H1 (cell line): ENCODE measurements around the gene RFX3. TPM values are rescaled to one million over a fixed set of nuclear protein-coding genes. Genes with fewer than 3 reads are reported as not detected.

Experiments
- CTCF ChIA-PET: fragments of 300-600 bp; sonication (Branson Sonifier 250); formaldehyde crosslinking; loops from one replicate; lab custom pipeline; 2021; ENCODE audit not compliant: partially characterized antibody; lab: Charles Lee
- POLR2A ChIA-PET: fragments of 300-600 bp; sonication (Branson Sonifier 250); formaldehyde crosslinking; loops from one replicate; lab custom pipeline; 2021; ENCODE audit warnings: inconsistent platforms; ENCODE audit not compliant: partially characterized antibody; lab: Charles Lee
- DNase-seq, 2 experiments: peaks; one replicate each; pipeline versions ENCODE4 v3.0.0 to v3.0.0-alpha.2; 2010 to 2022; ENCODE audit warnings: low spot score in 2 of 2, low read depth in 1 of 2, mixed read lengths in 1 of 2
- FAIRE-seq: peaks from 2 replicates; lab custom pipeline; 2011; peaks lifted over from hg19 to GRCh38; lab: Jason Lieb, UNC
- H2AFZ ChIP-seq: 2 replicates; pipeline ENCODE4 v1.8.1; 2012; ENCODE audit warnings: low read length, inconsistent platforms
- H2AK5ac ChIP-seq: 2 replicates; pipeline ENCODE4 v1.6.1; 2013; ENCODE audit warnings: low read depth, low read length
- H2BK120ac ChIP-seq: replicated peaks from 2 replicates; pipeline ENCODE3; 2013; ENCODE audit warnings: low read depth, low read length, inconsistent platforms
- H2BK12ac ChIP-seq: 2 replicates; pipeline ENCODE4 v1.6.1; 2013; ENCODE audit warnings: low read depth, low read length
- H2BK15ac ChIP-seq: 2 replicates; pipeline ENCODE4 v1.6.1; 2013; ENCODE audit warnings: low read length
- H2BK20ac ChIP-seq: 2 replicates; pipeline ENCODE4 v1.6.1; 2013; ENCODE audit warnings: low read length
- H2BK5ac ChIP-seq: 2 replicates; pipeline ENCODE4 v1.6.1; 2013; ENCODE audit warnings: low read depth, low read length
- H3K14ac ChIP-seq: 2 replicates; pipeline ENCODE4 v1.6.1; 2013; ENCODE audit warnings: inconsistent platforms; ENCODE audit not compliant: insufficient read length
- H3K18ac ChIP-seq: 2 replicates; pipeline ENCODE4 v1.6.1; 2013; ENCODE audit warnings: low read length; ENCODE audit errors: extremely low read depth
- H3K23ac ChIP-seq: 2 replicates; pipeline ENCODE4 v1.6.1; 2013; ENCODE audit warnings: inconsistent platforms; ENCODE audit not compliant: insufficient read length
- H3K23me2 ChIP-seq: 2 replicates; pipeline ENCODE4 v1.6.1; 2013; ENCODE audit warnings: low read depth, low read length
- H3K27ac ChIP-seq: 2 replicates; pipeline ENCODE4 v1.6.1; 2011; ENCODE audit warnings: low read depth, low read length, inconsistent platforms
- H3K27me3 ChIP-seq, 4 experiments: replicated peaks in 1 of 4; 1 replicate in 1 of 4; 2 replicates in 3 of 4; pipeline versions ENCODE4 v1.6.1 to v1.8.1; 2011 to 2013; ENCODE audit warnings: low read length in 3 of 4, mild to moderate bottlenecking in 3 of 4, inconsistent platforms in 2 of 4, mixed read lengths in 2 of 4, moderate library complexity in 1 of 4; ENCODE audit not compliant: control insufficient read depth in 3 of 4, insufficient read depth in 3 of 4; ENCODE audit errors: extremely low read depth in 1 of 4
- H3K36me3 ChIP-seq, 4 experiments: 2 replicates each; pipeline versions ENCODE4 v1.6.1 to v1.8.1; 2011 to 2013; ENCODE audit warnings: mild to moderate bottlenecking in 4 of 4, low read length in 3 of 4, moderate library complexity in 2 of 4, control low read depth in 1 of 4, inconsistent platforms in 1 of 4; ENCODE audit not compliant: insufficient read depth in 4 of 4, control insufficient read depth in 2 of 4
- H3K4ac ChIP-seq: replicated peaks from 2 replicates; pipeline ENCODE3; 2013; ENCODE audit warnings: low read length, low read depth, mixed read lengths, inconsistent platforms; ENCODE audit not compliant: insufficient read length
- H3K4me1 ChIP-seq, 4 experiments: replicated peaks in 1 of 4; 1 replicate in 1 of 4; 2 replicates in 3 of 4; pipeline versions ENCODE4 v1.6.1 to v1.8.1; 2011 to 2013; ENCODE audit warnings: low read length in 3 of 4, inconsistent platforms in 2 of 4, mixed read lengths in 1 of 4; ENCODE audit not compliant: insufficient read depth in 4 of 4, control insufficient read depth in 3 of 4
- H3K4me2 ChIP-seq, 2 experiments: 2 replicates each; pipeline versions ENCODE4 v1.6.1 to v1.8.1; 2011 to 2013; ENCODE audit warnings: low read depth in 2 of 2, low read length in 2 of 2, control low read depth in 1 of 2, inconsistent platforms in 1 of 2, mild to moderate bottlenecking in 1 of 2; ENCODE audit not compliant: insufficient read depth in 1 of 2
- H3K4me3 ChIP-seq, 4 experiments: fragments of 200-600, 300-600 bp in 1 of 4; sonication (generic), shearing (Covaris generic), sonication (Bioruptor Twin) in 1 of 4; 2 replicates each; pipeline versions ENCODE4 v1.5.1 to v1.8.1; 2011 to 2016; ENCODE audit warnings: low read length in 4 of 4, low read depth in 3 of 4, control low read depth in 2 of 4, inconsistent platforms in 2 of 4, mild to moderate bottlenecking in 2 of 4, mixed read lengths in 1 of 4, moderate library complexity in 1 of 4; ENCODE audit not compliant: insufficient read depth in 2 of 4; ENCODE audit errors: extremely low read depth in 1 of 4
- H3K56ac ChIP-seq: replicated peaks from 2 replicates; pipeline ENCODE3; 2013; ENCODE audit warnings: low read depth, mild to moderate bottlenecking, mixed read lengths, low read length, inconsistent platforms; ENCODE audit not compliant: insufficient read length
- H3K79me1 ChIP-seq: 2 replicates; pipeline ENCODE4 v1.6.1; 2013; ENCODE audit warnings: low read depth, low read length, control low read depth
- H3K79me2 ChIP-seq, 2 experiments: 2 replicates each; pipeline versions ENCODE4 v1.6.1 to v1.8.1; 2012 to 2013; ENCODE audit warnings: low read length in 2 of 2, mild to moderate bottlenecking in 2 of 2, inconsistent platforms in 1 of 2; ENCODE audit not compliant: insufficient read depth in 2 of 2, control insufficient read depth in 1 of 2
- H3K9ac ChIP-seq, 4 experiments: replicated peaks in 1 of 4; 1 replicate in 1 of 4; 2 replicates in 3 of 4; pipeline versions ENCODE4 v1.6.1 to v1.8.1; 2011 to 2013; ENCODE audit warnings: low read depth in 3 of 4, low read length in 3 of 4, control low read depth in 2 of 4, mild to moderate bottlenecking in 2 of 4, moderate library complexity in 2 of 4, inconsistent platforms in 1 of 4; ENCODE audit errors: extremely low read depth in 1 of 4
- H3K9me3 ChIP-seq, 2 experiments: 2 replicates each; pipeline versions ENCODE4 v1.6.1 to v1.8.1; 2012 to 2013; ENCODE audit warnings: mild to moderate bottlenecking in 2 of 2, moderate library complexity in 2 of 2, control low read depth in 1 of 2, inconsistent platforms in 1 of 2, low read depth in 1 of 2, low read length in 1 of 2, mixed read lengths in 1 of 2; ENCODE audit not compliant: insufficient read depth in 2 of 2
- H4K20me1 ChIP-seq, 2 experiments: replicated peaks in 1 of 2; 2 replicates each; pipeline versions ENCODE3 to v1.8.1; 2011 to 2013; ENCODE audit warnings: inconsistent platforms in 2 of 2, low read length in 2 of 2, mild to moderate bottlenecking in 1 of 2; ENCODE audit not compliant: insufficient read depth in 2 of 2, control insufficient read depth in 1 of 2
- H4K5ac ChIP-seq: 2 replicates; pipeline ENCODE4 v1.6.1; 2013; ENCODE audit warnings: low read length, low read depth, mixed read lengths, inconsistent platforms; ENCODE audit not compliant: insufficient read length
- H4K8ac ChIP-seq: 2 replicates; pipeline ENCODE4 v1.8.0; 2013; ENCODE audit warnings: mild to moderate bottlenecking, moderate library complexity, low read length, inconsistent platforms; ENCODE audit not compliant: insufficient read depth; ENCODE audit errors: extremely low read depth
- H4K91ac ChIP-seq: replicated peaks from 2 replicates; pipeline ENCODE3; 2013; ENCODE audit warnings: low read length, mixed read lengths, inconsistent platforms; ENCODE audit not compliant: insufficient read length
- BACH1 ChIP-seq: IDR thresholded peaks from 2 replicates; pipeline ENCODE4 v1.6.1; 2012; ENCODE audit warnings: low read length, improper control_type of control experiment
- HDAC6 ChIP-seq: IDR thresholded peaks from one replicate; pipeline ENCODE4 v1.7.1; 2012; ENCODE audit warnings: low read depth, mild to moderate bottlenecking, inconsistent platforms, low read length, moderate library complexity
- TEAD4 ChIP-seq: IDR thresholded peaks from 2 replicates; pipeline ENCODE4 v1.6.1; 2012; ENCODE audit warnings: low read depth, low read length, inconsistent platforms, mixed read lengths
- WGBS, 2 experiments: shearing (Covaris generic) in 1 of 2; methylation state at CpG; one replicate each; pipeline versions ENCODE4 v1.1.6 to v1.1.7; 2013 to 2015; ENCODE audit warnings: low lambda C conversion rate in 2 of 2, mixed read lengths in 2 of 2, inconsistent platforms in 1 of 2, low coverage in 1 of 2, missing lambda C conversion rate in 1 of 2; ENCODE audit not compliant: insufficient replicate concordance in 2 of 2, insufficient coverage in 1 of 2, insufficient read length in 1 of 2; ENCODE audit errors: extremely low coverage in 1 of 2, missing lambda C conversion rate in 1 of 2; 5-methylcytosine and 5-hydroxymethylcytosine counted together
- polyA plus RNA-seq, 7 experiments: library from polyadenylated mRNA; depleted of rRNA in 3 of 7; stranded (reverse) in 5 of 7; unstranded in 2 of 7; fragments of >200 nt in 5 of 7; fragments of 200-250 nt in 2 of 7; gene quantifications; 1 replicate in 5 of 7; 2 replicates in 1 of 7; 4 replicates in 1 of 7; pipeline versions ENCODE4 v1.2.1 to v1.2.3, GENCODE V29; 2011 to 2013; ENCODE audit warnings: missing spikeins in 2 of 7, mixed read lengths in 2 of 7
- total RNA-seq: library from RNA; stranded (reverse); fragmentation: NEBNext Ultra II Directional; extraction: Animal tissue kit (Norgen Biotek cat#: 25700); gene quantifications from 2 replicates; pipeline ENCODE4 v1.2.1, GENCODE V29; 2021

Gene RFX3
- total and polyA plus RNA-seq, 2 of the 8 experiments (the other 6 are each of a cell fraction or from before 2014, with no cell fraction given), result 4.9 to 22.6 TPM

GRCh38 chr9:3299872-3300271 lies 225.9 kb downstream of the RFX3 start:
- FAIRE-seq, result no peak
- no peaks in the 10 kb centered on the region for H3K79me2 ChIP-seq

More at GRCh38 chr9:3299872-3300271, 225.9 kb downstream of the RFX3 start:
- H3K18ac ChIP-seq, result no peak overlapping the region
- no peak overlapping the region for H2BK15ac ChIP-seq
- no peaks in the 10 kb centered on the region for H3K79me1 ChIP-seq
- H2BK120ac ChIP-seq, result no peak overlapping the region
- WGBS, 2 experiments, result 93% methylated on average over 2 of the region's 2 CpGs; no CpG with 5 or more reads in 1 of the 2 experiments
- no peak overlapping the region for H4K91ac ChIP-seq
- no peak overlapping the region for H3K27ac ChIP-seq
- ChIA-PET POLR2A (no interaction called here), CTCF (interaction anchor here (0.7 kb wide), 1 partner anchor 85 kb away, joined by 3 read pairs; no protein-coding TSS in a partner anchor)
- no peak overlapping the region for H4K5ac ChIP-seq
- H3K9ac ChIP-seq, result no peak overlapping the region
- H3K36me3 ChIP-seq, result no peaks in the 10 kb centered on the region
- H2BK5ac ChIP-seq, result no peak overlapping the region
- no peak overlapping the region for H3K14ac ChIP-seq
- no peak overlapping the region for H3K4me2 ChIP-seq
- H4K20me1 ChIP-seq, result no peaks in the 10 kb centered on the region
- no peaks in the 10 kb centered on the region for H3K4me1 ChIP-seq
- TF ChIP-seq BACH1 (no peak), TEAD4 (no peak), HDAC6 (no peak)
- H3K4me3 ChIP-seq, result no peak overlapping the region
- H3K56ac ChIP-seq, result no peak overlapping the region
- H3K23ac ChIP-seq, result no peak overlapping the region
- H3K9me3 ChIP-seq, result no peaks in the 10 kb centered on the region
- no peak overlapping the region for H2BK20ac ChIP-seq
- no peaks in the 10 kb centered on the region for H3K27me3 ChIP-seq
- no peak overlapping the region for H2AK5ac ChIP-seq
- H3K23me2 ChIP-seq, result no peaks in the 10 kb centered on the region; the same call in 1 of the 2 replicates
- H2AFZ ChIP-seq, result no peak overlapping the region
- H4K8ac ChIP-seq, result no peak overlapping the region
- no peak for DNase-seq
- no peak overlapping the region for H3K4ac ChIP-seq
- no peak overlapping the region for H2BK12ac ChIP-seq
